MG63 (cell line): ENCODE results near the gene STXBP5L. TPM values are rescaled to one million over a fixed set of nuclear protein-coding genes. Genes with fewer than 3 reads are reported as not detected.
"Not testable (repeated sequence)": the region's sequence is repeated elsewhere in the genome, so short reads cannot be mapped to it uniquely, and the experiment has no call there.

ENCODE experiments used
- DNase-seq: peaks from one replicate; pipeline ENCODE4 v3.0.0-alpha.2; 2020
- H3K27me3 ChIP-seq: fragments of 250-450 bp; sonication (Bioruptor Pico); 2 replicates; pipeline ENCODE4 v1.5.1; 2020; ENCODE audit warnings: mild to moderate bottlenecking, moderate library complexity
- H3K36me3 ChIP-seq: fragments of 250-450 bp; sonication (Bioruptor Pico); 2 replicates; pipeline ENCODE4 v1.5.1; 2020; ENCODE audit warnings: mild to moderate bottlenecking, moderate library complexity
- H3K4me3 ChIP-seq: fragments of 250-450 bp; sonication (Bioruptor Pico); 2 replicates; pipeline ENCODE4 v1.5.1; 2020; ENCODE audit warnings: mild to moderate bottlenecking, moderate library complexity
- H3K9me3 ChIP-seq: fragments of 250-450 bp; sonication (Bioruptor Pico); 2 replicates; pipeline ENCODE4 v1.5.1; 2020; ENCODE audit warnings: mild to moderate bottlenecking, moderate library complexity
- total RNA-seq: library from RNA; depleted of rRNA; stranded (reverse); fragments of >200 nt; shearing (Covaris generic); gene quantifications from 2 replicates; pipeline ENCODE4 v1.2.3, GENCODE V29; 2014; ENCODE audit warnings: low replicate concordance; rRNA removed

STXBP5L gene
- total RNA-seq, 1 experiment from 2014 or later, result not detected

- H3K27me3 ChIP-seq, result no peaks in the 10 kb centered on the region
- DNase-seq, result no peak
- H3K4me3 ChIP-seq, result no peak overlapping the region
Observed at GRCh38 chr3:121431726-121432517, 523.9 kb downstream of the STXBP5L start.

GRCh38 chr3:121436074-121436473, 528.1 kb downstream of the STXBP5L start:
- no peak for DNase-seq
- peaks cover 56% of the 10 kb centered on the region for H3K36me3 ChIP-seq
- H3K27me3 ChIP-seq, result no peaks in the 10 kb centered on the region
- no peak overlapping the region for H3K4me3 ChIP-seq
- H3K9me3 ChIP-seq, result no peaks in the 10 kb centered on the region

More at GRCh38 chr3:121431726-121432517, 523.9 kb downstream of the STXBP5L start:
- Histone ChIP-seq H3K36me3 (peaks cover 60% of the 10 kb centered on the region), H3K9me3 (no peaks in the 10 kb centered on the region)

GRCh38 chr3:121436641-121437040, 528.6 kb downstream of the STXBP5L start:
- no peaks in the 10 kb centered on the region for H3K9me3 ChIP-seq
- H3K4me3 ChIP-seq, result no peak overlapping the region
- no peaks in the 10 kb centered on the region for H3K27me3 ChIP-seq
- H3K36me3 ChIP-seq, result peaks cover 50% of the 10 kb centered on the region
- DNase-seq, result peak; percentile 56

GRCh38 chr3:121443456-121443855, 535.5 kb downstream of the STXBP5L start:
- peaks cover 5% of the 10 kb centered on the region for H3K9me3 ChIP-seq
- H3K4me3 ChIP-seq, result no peak overlapping the region
- H3K36me3 ChIP-seq, result peaks cover 46% of the 10 kb centered on the region
- DNase-seq, result no peak
- H3K27me3 ChIP-seq, result no peaks in the 10 kb centered on the region

- H3K4me3 ChIP-seq, DNase-seq, H3K27me3 ChIP-seq, H3K9me3 ChIP-seq: not testable (repeated sequence)
- H3K36me3 ChIP-seq, result peaks cover 62% of the 10 kb centered on the region
Observed at GRCh38 chr3:121451752-121452151, 543.7 kb downstream of the STXBP5L start.

- no peak overlapping the region for H3K4me3 ChIP-seq
- no peak for DNase-seq
- H3K9me3 ChIP-seq, result peaks cover 2% of the 10 kb centered on the region
- H3K36me3 ChIP-seq, result peaks cover 83% of the 10 kb centered on the region
- no peaks in the 10 kb centered on the region for H3K27me3 ChIP-seq
Observed at GRCh38 chr3:121462565-121462964, 554.6 kb downstream of the STXBP5L start.

GRCh38 chr3:121463745-121464144, 555.7 kb downstream of the STXBP5L start:
- peaks cover 1% of the 10 kb centered on the region; the same call in 1 of the 2 replicates for H3K9me3 ChIP-seq
- peaks cover 82% of the 10 kb centered on the region for H3K36me3 ChIP-seq
- H3K27me3 ChIP-seq, result no peaks in the 10 kb centered on the region
- no peak for DNase-seq
- no peak overlapping the region for H3K4me3 ChIP-seq

- Histone ChIP-seq H3K4me3 (no peak overlapping the region), H3K36me3 (peaks cover 72% of the 10 kb centered on the region), H3K9me3 (no peaks in the 10 kb centered on the region), H3K27me3 (no peaks in the 10 kb centered on the region)
- DNase-seq, result no peak
Observed at GRCh38 chr3:121467085-121467484, 559.1 kb downstream of the STXBP5L start.

- Histone ChIP-seq H3K27me3 (no peaks in the 10 kb centered on the region), H3K36me3 (peaks cover 66% of the 10 kb centered on the region), H3K4me3 (no peak overlapping the region), H3K9me3 (no peaks in the 10 kb centered on the region)
- DNase-seq, result no peak
Observed at GRCh38 chr3:121473001-121473400, 565.0 kb downstream of the STXBP5L start.

Other genes starting within 250 kb of the STXBP5L start
- gene HGD, start 226.0 kb upstream of the STXBP5L start, total RNA-seq, result not detected in 2 replicates
- gene RABL3, start 165.7 kb upstream of the STXBP5L start, total RNA-seq, result 10.3 and 11.1 TPM in 2 replicates
- 13.1 and 16.5 TPM in 2 replicates for gene GTF2E1, start 165.5 kb upstream of the STXBP5L start, total RNA-seq